Measurements from ENCODE around the gene TSSK2.
"Not testable (repeated sequence)": the region's sequence is repeated elsewhere in the genome, so short reads cannot be mapped to it uniquely, and the experiment has no call there.

TSSK2 gene

DNA sequence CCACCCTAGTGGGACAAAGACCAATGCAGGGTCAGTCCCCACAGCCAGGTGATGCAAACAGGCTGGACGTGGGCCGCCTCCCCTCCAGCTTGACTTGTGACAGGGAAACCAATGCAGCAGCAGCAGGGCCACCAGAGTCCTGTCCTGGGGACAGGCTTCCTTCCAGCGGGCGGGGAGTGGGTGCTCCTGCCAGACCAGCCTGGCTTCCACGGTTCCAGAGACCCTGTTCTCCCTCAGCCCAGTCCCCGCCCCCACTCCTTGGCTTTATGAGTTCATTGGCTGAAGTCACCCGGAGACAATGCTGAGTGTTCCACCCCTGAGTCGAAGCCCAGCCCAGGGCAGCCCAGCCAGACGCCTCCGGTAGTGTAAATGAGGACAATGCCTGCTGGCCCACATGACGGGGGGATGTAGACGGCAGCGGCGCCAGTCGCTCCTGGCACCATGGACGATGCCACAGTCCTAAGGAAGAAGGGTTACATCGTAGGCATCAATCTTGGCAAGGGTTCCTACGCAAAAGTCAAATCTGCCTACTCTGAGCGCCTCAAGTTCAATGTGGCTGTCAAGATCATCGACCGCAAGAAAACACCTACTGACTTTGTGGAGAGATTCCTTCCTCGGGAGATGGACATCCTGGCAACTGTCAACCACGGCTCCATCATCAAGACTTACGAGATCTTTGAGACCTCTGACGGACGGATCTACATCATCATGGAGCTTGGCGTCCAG lies at the start of gene TSSK2:
TSSK2 (plus strand) TSS at position 350 of the 726 bp plus-strand sequence; CDS start at position 442, 92 bp downstream.
- Histone ChIP-seq H3K27me3 (ENCODE audit: insufficient read depth, low read length) (no peaks in the 10 kb centered on the region), H3K36me3 (ENCODE audit: insufficient read depth, low read depth, low read length) (peaks cover 32% of the 10 kb centered on the region), H3K27ac (ENCODE audit: low read length) (no peak within 1 kb of the TSS), H3K4me3 (ENCODE audit: low read length) (no peak within 1 kb of the TSS), H3K4me1 (ENCODE audit: insufficient read depth, low read length) (no peaks in the 10 kb centered on the region), H3K9ac (ENCODE audit: low read depth, low read length) (no peak within 1 kb of the TSS), H3K9me3 (ENCODE audit: insufficient read depth, low read depth, low read length) (no peaks in the 10 kb centered on the region)

DNA sequence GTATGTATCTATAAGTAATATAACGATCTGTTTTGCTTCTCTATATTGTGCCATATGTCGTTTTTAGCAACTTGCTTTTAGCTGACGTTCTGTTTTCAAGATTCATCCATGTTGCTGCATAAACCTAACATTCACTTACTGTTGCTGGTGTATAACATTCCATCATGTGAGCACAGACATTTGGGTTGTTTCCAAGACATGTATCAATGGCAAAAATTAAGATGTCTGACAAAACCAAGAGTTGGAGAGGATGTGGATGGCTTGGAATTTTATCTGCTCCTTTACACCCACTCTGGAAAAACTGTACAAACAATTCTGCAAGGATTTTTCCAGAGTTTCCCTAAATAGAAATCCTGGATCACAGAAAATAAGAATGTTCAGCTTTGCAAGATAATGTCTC lies 49.8 kb upstream of the TSSK2 start:
- Histone ChIP-seq H3K27ac (ENCODE audit: low read length) (no peak overlapping the region), H3K9me3 (ENCODE audit: insufficient read depth, low read depth, low read length) (no peaks in the 10 kb centered on the region), H3K27me3 (ENCODE audit: insufficient read depth, low read length) (no peaks in the 10 kb centered on the region), H3K4me1 (ENCODE audit: insufficient read depth, low read length) (peaks cover 5% of the 10 kb centered on the region; the same call in 1 of the 2 replicates), H3K36me3 (ENCODE audit: insufficient read depth, low read depth, low read length) (peaks cover 28% of the 10 kb centered on the region), H3K4me3 (ENCODE audit: low read length) (no peak overlapping the region), H3K9ac (ENCODE audit: low read depth, low read length) (no peak overlapping the region)

DNA sequence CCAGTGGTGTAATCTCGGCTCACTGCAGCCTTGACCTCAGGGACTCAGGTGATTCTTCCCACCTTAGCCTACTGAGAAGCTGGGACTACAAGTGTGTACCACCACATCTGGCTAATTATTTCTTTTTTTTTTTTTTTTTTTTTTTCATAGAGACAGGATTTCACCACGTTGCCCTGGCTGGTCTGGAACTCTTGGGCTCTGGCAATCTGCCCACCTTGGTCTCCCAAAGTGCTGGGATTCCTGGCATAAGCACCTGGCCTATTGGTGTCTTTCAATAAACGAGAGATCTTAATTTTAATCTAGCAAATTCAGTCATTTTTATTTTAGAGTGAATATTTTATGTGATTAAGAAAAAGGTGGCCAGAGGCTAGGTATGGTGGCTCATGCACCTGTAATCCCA lies 49.0 kb upstream of the TSSK2 start:
- peaks cover 5% of the 10 kb centered on the region; the same call in 1 of the 2 replicates for H3K4me1 ChIP-seq (ENCODE audit: insufficient read depth, low read length)
- H3K9ac ChIP-seq (ENCODE audit: low read depth, low read length), result no peak overlapping the region
- no peak overlapping the region for H3K27ac ChIP-seq (ENCODE audit: low read length)
- H3K4me3 ChIP-seq (ENCODE audit: low read length), result no peak overlapping the region
- peaks cover 28% of the 10 kb centered on the region for H3K36me3 ChIP-seq (ENCODE audit: insufficient read depth, low read depth, low read length)
- no peaks in the 10 kb centered on the region for H3K27me3 ChIP-seq (ENCODE audit: insufficient read depth, low read length)
- H3K9me3 ChIP-seq (ENCODE audit: insufficient read depth, low read depth, low read length), result no peaks in the 10 kb centered on the region

DNA sequence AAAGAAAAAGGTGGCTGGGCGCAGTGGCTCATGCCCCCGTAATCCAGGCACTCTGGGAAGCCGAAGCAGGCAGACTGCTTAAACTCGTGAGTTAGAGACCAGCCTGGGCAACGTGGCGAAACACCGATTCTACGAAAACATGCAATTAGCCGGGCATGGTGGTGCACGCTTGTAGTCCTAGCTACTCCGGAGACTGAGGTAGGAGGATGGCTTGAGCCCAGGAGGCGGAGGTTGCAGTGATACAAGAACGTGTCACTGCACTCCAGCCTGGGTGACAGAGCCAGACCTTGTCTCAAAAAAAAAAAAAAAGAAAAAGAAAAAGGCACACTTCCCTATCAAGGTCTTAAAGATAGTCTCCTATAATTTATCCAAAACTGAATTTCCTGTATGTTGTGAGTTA lies 48.3 kb upstream of the TSSK2 start:
- Histone ChIP-seq H3K4me3 (ENCODE audit: low read length) (no peak overlapping the region), H3K9me3 (ENCODE audit: insufficient read depth, low read depth, low read length) (no peaks in the 10 kb centered on the region), H3K27ac (ENCODE audit: low read length) (no peak overlapping the region), H3K4me1 (ENCODE audit: insufficient read depth, low read length) (peaks cover 5% of the 10 kb centered on the region; the same call in 1 of the 2 replicates), H3K9ac (ENCODE audit: low read depth, low read length) (no peak overlapping the region), H3K36me3 (ENCODE audit: insufficient read depth, low read depth, low read length) (peaks cover 28% of the 10 kb centered on the region), H3K27me3 (ENCODE audit: insufficient read depth, low read length) (no peaks in the 10 kb centered on the region)

DNA sequence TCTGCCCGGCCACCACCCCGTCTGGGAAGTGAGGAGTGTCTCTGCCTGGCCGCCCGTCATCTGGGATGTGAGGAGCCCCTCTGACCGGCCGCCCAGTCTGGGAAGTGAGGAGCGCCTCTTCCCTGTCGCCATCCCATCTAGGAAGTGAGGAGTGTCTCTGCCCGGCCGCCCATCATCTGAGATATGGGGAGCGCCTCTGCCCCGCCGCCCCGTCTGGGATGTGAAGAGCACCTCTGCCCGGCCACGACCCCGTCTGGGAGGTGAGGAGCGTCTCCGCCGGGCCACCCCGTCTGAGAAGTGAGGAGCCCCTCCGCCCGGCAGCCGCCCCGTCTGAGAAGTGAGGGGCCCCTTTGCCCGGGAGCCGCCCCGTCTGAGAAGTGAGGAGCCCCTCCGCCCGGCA lies 47.0 kb upstream of the TSSK2 start:
- not testable (repeated sequence) for H3K4me1 ChIP-seq (ENCODE audit: insufficient read depth, low read length); H3K9ac ChIP-seq (ENCODE audit: low read depth, low read length); H3K27me3 ChIP-seq (ENCODE audit: insufficient read depth, low read length); H3K9me3 ChIP-seq (ENCODE audit: insufficient read depth, low read depth, low read length); H3K4me3 ChIP-seq (ENCODE audit: low read length); H3K27ac ChIP-seq (ENCODE audit: low read length)
- peaks cover 20% of the 10 kb centered on the region for H3K36me3 ChIP-seq (ENCODE audit: insufficient read depth, low read depth, low read length)

DNA sequence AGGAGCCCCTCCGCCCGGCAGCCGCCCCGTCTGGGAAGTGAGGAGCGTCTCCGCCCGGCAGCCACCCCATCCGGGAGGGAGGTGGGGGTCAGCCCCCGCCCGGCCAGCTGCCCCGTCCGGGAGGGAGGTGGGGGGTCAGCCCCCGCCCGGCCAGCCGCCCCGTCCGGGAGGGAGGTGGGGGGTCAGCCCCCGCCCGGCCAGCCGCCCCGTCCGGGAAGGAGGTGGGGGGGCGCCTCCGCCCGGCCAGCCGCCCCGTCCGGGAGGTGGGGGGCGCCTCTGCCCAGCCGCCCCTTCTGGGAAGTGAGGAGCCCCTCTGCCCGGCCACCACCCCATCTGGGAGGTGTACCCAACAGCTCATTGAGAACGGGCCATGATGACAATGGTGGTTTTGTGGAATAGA lies 46.5 kb upstream of the TSSK2 start:
- peaks cover 17% of the 10 kb centered on the region for H3K36me3 ChIP-seq (ENCODE audit: insufficient read depth, low read depth, low read length)
- H3K4me1 ChIP-seq (ENCODE audit: insufficient read depth, low read length); H3K9ac ChIP-seq (ENCODE audit: low read depth, low read length): not testable (repeated sequence)

DNA sequence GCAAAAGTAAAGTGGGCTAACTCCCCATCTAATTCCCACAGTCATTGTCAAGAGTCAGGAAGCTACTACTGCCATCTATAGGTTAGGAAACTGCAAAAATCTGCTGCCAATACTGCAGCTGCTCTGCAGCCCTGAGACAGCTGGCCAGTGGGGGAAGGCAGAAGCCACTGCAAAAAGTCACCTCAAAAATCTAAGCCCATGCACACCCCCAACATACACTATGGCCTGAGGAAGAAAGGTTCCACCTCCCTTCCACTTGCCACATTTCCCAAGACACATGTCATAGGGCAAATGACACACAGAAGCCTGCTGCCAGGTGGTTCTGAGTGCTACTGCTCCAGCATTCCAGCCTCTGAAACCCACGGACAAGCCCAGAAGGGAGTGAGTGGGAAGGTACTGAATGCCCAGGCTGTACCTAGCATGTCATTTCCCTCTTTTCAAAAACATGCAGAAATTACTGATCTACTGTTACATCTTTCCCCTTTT lies 45.8 kb upstream of the TSSK2 start:
- H3K27ac ChIP-seq (ENCODE audit: low read length), result no peak overlapping the region
- H3K36me3 ChIP-seq (ENCODE audit: insufficient read depth, low read depth, low read length), result peaks cover 10% of the 10 kb centered on the region
- H3K4me3 ChIP-seq (ENCODE audit: low read length), result no peak overlapping the region
- H3K27me3 ChIP-seq (ENCODE audit: insufficient read depth, low read length), result no peaks in the 10 kb centered on the region
- H3K9me3 ChIP-seq (ENCODE audit: insufficient read depth, low read depth, low read length), result no peaks in the 10 kb centered on the region
- H3K4me1 ChIP-seq (ENCODE audit: insufficient read depth, low read length), result peaks cover 5% of the 10 kb centered on the region; the same call in 1 of the 2 replicates
- no peak overlapping the region for H3K9ac ChIP-seq (ENCODE audit: low read depth, low read length)

More for the DNA sequence above, 46.5 kb upstream of the TSSK2 start:
- not testable (repeated sequence) for H3K9me3 ChIP-seq (ENCODE audit: insufficient read depth, low read depth, low read length); H3K4me3 ChIP-seq (ENCODE audit: low read length); H3K27me3 ChIP-seq (ENCODE audit: insufficient read depth, low read length); H3K27ac ChIP-seq (ENCODE audit: low read length)

DNA sequence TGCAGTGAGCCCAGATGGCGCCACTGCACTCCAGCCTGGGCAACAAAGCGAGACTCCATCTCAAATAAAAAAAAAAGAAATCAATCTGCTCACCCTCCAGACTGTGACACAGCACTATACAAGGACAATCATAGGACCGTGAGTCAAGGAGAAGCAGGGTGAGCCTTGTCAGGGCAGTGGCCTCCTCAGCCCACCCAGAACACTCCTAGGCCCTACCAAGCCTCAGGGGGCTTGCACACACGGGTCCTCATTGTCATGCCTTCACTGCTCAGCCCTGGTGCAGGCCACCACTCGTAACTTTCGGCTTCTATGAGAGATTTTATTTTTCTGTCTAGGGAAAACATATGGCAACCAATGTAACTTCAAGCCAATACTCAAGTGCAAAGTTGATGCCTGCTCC lies 44.7 kb upstream of the TSSK2 start:
- Histone ChIP-seq H3K9ac (ENCODE audit: low read depth, low read length) (no peak overlapping the region), H3K9me3 (ENCODE audit: insufficient read depth, low read depth, low read length) (no peaks in the 10 kb centered on the region), H3K4me3 (ENCODE audit: low read length) (no peak overlapping the region), H3K36me3 (ENCODE audit: insufficient read depth, low read depth, low read length) (peaks cover 4% of the 10 kb centered on the region; the same call in 1 of the 2 replicates), H3K4me1 (ENCODE audit: insufficient read depth, low read length) (peaks cover 5% of the 10 kb centered on the region; the same call in 1 of the 2 replicates), H3K27me3 (ENCODE audit: insufficient read depth, low read length) (no peaks in the 10 kb centered on the region), H3K27ac (ENCODE audit: low read length) (no peak overlapping the region)

DNA sequence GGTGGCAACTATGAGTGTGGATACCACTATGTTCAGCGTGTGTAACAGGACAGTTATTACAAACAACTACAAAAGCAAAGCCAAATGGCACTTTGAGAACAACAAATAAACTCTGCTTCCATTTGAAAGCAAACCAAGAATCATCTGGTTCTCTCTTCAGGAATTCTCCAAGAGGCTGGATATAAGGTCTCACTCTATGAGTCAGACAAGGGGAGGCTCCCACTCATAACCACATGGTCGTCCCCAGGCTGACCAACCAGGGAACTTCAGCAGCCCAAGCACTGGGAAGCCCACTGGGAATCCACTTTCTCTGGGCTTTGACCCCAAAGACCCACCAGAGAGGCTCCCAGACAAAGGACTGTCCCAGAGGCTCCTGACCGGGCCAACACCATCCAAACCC lies 44.2 kb upstream of the TSSK2 start:
- H3K9ac ChIP-seq (ENCODE audit: low read depth, low read length), result no peak overlapping the region
- no peak overlapping the region for H3K4me3 ChIP-seq (ENCODE audit: low read length)
- no peak overlapping the region for H3K27ac ChIP-seq (ENCODE audit: low read length)
- peaks cover 5% of the 10 kb centered on the region; the same call in 1 of the 2 replicates for H3K4me1 ChIP-seq (ENCODE audit: insufficient read depth, low read length)
- H3K36me3 ChIP-seq (ENCODE audit: insufficient read depth, low read depth, low read length), result no peaks in the 10 kb centered on the region; the same call in 1 of the 2 replicates
- H3K9me3 ChIP-seq (ENCODE audit: insufficient read depth, low read depth, low read length), result no peaks in the 10 kb centered on the region
- no peaks in the 10 kb centered on the region for H3K27me3 ChIP-seq (ENCODE audit: insufficient read depth, low read length)

DNA sequence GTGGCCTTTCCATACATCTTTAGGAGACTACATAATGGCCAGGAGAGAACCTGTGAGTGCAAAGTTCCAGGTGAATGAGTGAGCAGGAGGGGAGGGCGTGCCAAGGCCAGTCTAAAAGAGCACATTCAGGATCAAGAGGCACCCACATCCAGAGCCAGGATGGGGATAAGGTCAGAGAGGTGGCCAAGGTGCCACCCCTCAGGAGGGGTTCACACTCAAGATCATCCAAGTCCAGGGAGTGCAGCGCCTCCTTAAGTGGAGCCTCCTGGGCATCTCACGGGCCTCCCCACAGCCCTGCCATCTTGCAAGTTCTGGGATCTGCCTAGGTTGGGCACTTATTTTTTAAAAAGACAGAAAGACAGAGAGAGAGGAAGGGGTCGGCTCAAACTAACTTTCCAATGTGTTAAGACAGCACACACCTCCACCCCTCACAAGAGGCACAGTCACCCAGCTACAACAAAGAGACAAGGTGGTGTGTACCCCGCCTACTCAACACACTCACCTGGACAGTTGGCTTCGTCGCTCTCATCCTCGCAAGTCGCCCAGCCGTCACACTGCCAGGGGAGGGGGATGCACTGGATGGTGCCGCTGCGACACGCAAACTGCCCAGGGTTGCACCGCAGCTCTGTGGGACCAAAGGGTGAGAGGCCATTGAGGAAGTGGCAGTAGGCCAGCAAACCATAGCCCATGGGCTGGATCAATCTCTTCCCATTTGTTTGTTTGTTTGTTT lies 42.1 kb upstream of the TSSK2 start:
- H3K36me3 ChIP-seq (ENCODE audit: insufficient read depth, low read depth, low read length), result no peaks in the 10 kb centered on the region; the same call in 1 of the 2 replicates
- no peak overlapping the region for H3K9ac ChIP-seq (ENCODE audit: low read depth, low read length)
- H3K27me3 ChIP-seq (ENCODE audit: insufficient read depth, low read length), result no peaks in the 10 kb centered on the region
- H3K4me3 ChIP-seq (ENCODE audit: low read length), result no peak overlapping the region
- peaks cover 5% of the 10 kb centered on the region; the same call in 1 of the 2 replicates for H3K4me1 ChIP-seq (ENCODE audit: insufficient read depth, low read length)
- H3K27ac ChIP-seq (ENCODE audit: low read length), result no peak overlapping the region
- H3K9me3 ChIP-seq (ENCODE audit: insufficient read depth, low read depth, low read length), result no peaks in the 10 kb centered on the region

DNA sequence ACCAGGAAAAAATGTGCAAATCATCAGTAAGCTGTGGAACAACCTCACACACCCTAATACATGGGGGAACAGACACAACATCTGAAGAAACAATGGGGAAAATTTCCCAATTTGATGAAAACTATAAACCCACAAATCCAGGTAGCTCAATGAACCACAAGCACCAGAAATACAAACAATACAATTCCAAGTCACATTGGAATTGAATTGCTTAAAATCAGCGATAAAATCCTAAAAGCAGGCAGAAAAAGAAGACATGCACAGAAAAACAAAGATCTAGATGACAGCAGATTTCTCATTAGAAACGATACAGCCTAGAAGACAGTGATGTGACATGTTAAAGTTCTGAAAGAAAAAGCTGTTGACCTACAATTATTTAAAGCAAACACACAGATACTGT lies 40.9 kb upstream of the TSSK2 start:
- Histone ChIP-seq H3K9me3 (ENCODE audit: insufficient read depth, low read depth, low read length) (no peaks in the 10 kb centered on the region), H3K36me3 (ENCODE audit: insufficient read depth, low read depth, low read length) (no peaks in the 10 kb centered on the region; the same call in 1 of the 2 replicates), H3K27me3 (ENCODE audit: insufficient read depth, low read length) (no peaks in the 10 kb centered on the region)

More for the DNA sequence above, 40.9 kb upstream of the TSSK2 start:
- Histone ChIP-seq H3K4me3 (ENCODE audit: low read length) (no peak overlapping the region), H3K4me1 (ENCODE audit: insufficient read depth, low read length) (peaks cover 5% of the 10 kb centered on the region; the same call in 1 of the 2 replicates), H3K27ac (ENCODE audit: low read length) (no peak overlapping the region), H3K9ac (ENCODE audit: low read depth, low read length) (no peak overlapping the region)
